ENCODE results near the gene GPX4. TPM values are rescaled to one million over a fixed set of nuclear protein-coding genes. Genes with fewer than 3 reads are reported as not detected.

The GPX4 gene
- total and polyA plus RNA-seq, 2 experiments from 2014 or later: 351 to 573 TPM

DNA sequence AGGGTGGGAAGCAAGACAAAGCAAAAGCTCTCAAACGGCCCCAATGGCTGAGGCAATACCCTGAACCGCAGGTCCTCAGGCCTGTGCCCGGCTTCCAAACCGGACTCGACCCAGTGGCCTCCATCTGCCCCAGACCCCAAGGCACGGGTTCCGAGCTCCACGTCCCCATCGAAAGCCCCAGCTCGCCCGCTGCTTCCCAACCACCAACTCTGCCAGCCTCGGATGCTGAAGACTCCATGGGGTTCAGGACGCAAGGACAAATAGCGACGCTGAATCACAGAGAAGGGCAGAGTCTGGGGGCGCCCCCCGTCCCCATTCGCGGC, 9.2 kb upstream of the GPX4 start (continued):
- no peak for TF ChIP-seq EZH2phosphoT487 (IDR thresholded peaks at IDR 0.05; ENCODE audit: unreplicated experiment)
- TF ChIP-seq NANOG (IDR thresholded peaks at IDR 0.05; ENCODE audit: borderline replicate concordance): no peak
- no peak for TF ChIP-seq POLR2AphosphoS5 (IDR thresholded peaks at IDR 0.05; ENCODE audit: low read depth)
- TF ChIP-seq JUNB (IDR thresholded peaks at IDR 0.05; ENCODE audit: unreplicated experiment): no peak
- TF ChIP-seq CREB1 (CRISPR knock-in tag; IDR thresholded peaks at IDR 0.05; ENCODE audit: low read depth): no peak
- TF ChIP-seq, protein P1, sequence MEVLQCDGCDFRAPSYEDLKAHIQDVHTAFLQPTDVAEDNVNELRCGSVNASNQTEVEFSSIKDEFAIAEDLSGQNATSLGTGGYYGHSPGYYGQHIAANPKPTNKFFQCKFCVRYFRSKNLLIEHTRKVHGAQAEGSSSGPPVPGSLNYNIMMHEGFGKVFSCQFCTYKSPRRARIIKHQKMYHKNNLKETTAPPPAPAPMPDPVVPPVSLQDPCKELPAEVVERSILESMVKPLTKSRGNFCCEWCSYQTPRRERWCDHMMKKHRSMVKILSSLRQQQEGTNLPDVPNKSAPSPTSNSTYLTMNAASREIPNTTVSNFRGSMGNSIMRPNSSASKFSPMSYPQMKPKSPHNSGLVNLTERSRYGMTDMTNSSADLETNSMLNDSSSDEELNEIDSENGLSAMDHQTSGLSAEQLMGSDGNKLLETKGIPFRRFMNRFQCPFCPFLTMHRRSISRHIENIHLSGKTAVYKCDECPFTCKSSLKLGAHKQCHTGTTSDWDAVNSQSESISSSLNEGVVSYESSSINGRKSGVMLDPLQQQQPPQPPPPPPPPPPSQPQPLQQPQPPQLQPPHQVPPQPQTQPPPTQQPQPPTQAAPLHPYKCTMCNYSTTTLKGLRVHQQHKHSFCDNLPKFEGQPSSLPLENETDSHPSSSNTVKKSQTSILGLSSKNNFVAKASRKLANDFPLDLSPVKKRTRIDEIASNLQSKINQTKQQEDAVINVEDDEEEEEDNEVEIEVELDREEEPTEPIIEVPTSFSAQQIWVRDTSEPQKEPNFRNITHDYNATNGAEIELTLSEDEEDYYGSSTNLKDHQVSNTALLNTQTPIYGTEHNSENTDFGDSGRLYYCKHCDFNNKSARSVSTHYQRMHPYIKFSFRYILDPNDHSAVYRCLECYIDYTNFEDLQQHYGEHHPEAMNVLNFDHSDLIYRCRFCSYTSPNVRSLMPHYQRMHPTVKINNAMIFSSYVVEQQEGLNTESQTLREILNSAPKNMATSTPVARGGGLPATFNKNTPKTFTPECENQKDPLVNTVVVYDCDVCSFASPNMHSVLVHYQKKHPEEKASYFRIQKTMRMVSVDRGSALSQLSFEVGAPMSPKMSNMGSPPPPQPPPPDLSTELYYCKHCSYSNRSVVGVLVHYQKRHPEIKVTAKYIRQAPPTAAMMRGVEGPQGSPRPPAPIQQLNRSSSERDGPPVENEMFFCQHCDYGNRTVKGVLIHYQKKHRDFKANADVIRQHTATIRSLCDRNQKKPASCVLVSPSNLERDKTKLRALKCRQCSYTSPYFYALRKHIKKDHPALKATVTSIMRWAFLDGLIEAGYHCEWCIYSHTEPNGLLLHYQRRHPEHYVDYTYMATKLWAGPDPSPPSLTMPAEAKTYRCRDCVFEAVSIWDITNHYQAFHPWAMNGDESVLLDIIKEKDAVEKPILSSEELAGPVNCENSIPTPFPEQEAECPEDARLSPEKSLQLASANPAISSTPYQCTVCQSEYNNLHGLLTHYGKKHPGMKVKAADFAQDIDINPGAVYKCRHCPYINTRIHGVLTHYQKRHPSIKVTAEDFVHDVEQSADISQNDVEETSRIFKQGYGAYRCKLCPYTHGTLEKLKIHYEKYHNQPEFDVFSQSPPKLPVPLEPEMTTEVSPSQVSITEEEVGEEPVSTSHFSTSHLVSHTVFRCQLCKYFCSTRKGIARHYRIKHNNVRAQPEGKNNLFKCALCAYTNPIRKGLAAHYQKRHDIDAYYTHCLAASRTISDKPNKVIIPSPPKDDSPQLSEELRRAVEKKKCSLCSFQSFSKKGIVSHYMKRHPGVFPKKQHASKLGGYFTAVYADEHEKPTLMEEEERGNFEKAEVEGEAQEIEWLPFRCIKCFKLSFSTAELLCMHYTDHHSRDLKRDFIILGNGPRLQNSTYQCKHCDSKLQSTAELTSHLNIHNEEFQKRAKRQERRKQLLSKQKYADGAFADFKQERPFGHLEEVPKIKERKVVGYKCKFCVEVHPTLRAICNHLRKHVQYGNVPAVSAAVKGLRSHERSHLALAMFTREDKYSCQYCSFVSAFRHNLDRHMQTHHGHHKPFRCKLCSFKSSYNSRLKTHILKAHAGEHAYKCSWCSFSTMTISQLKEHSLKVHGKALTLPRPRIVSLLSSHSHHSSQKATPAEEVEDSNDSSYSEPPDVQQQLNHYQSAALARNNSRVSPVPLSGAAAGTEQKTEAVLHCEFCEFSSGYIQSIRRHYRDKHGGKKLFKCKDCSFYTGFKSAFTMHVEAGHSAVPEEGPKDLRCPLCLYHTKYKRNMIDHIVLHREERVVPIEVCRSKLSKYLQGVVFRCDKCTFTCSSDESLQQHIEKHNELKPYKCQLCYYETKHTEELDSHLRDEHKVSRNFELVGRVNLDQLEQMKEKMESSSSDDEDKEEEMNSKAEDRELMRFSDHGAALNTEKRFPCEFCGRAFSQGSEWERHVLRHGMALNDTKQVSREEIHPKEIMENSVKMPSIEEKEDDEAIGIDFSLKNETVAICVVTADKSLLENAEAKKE (CRISPR knock-in tag; IDR thresholded peaks at IDR 0.05): no peak

- H3K4me1 Mint-ChIP-seq: peaks cover 10% of the 10 kb centered on the region
- H3K9me2 ChIP-seq (ENCODE audit: insufficient read depth): no peaks in the 10 kb centered on the region
- H3K4me1 ChIP-seq (ENCODE audit: insufficient read depth): no peaks in the 10 kb centered on the region; the same call in 1 of the 2 replicates
- no peak within 1 kb of the TSS for H3K27ac ChIP-seq (ENCODE audit: low read depth)
- H3F3A ChIP-seq (replicated peaks; ENCODE audit: low read depth): 0 out of 2 replicates have a peak, but pooled peaks cover 5% of the 10 kb centered on the region
- no peak within 1 kb of the TSS for H2AFZ ChIP-seq
- H3K36me3 Mint-ChIP-seq (ENCODE audit: low read depth): peaks cover 20% of the 10 kb centered on the region
- H3K27me3 Mint-ChIP-seq (ENCODE audit: insufficient read depth, low read depth, poor library complexity): peaks cover 17% of the 10 kb centered on the region
- H3K4me2 ChIP-seq: peak within 1 kb of the TSS; percentile 93
- H3K9me3 Mint-ChIP-seq: no peaks in the 10 kb centered on the region
- H3K4me3 ChIP-seq: peak within 1 kb of the TSS; percentile 91
- 0 out of 2 replicates have a peak, but pooled peaks cover 9% of the 10 kb centered on the region for H3K36me3 ChIP-seq (ENCODE audit: insufficient read depth)
- ATAC-seq: peak; percentile 98
- H3K27ac Mint-ChIP-seq: peak within 1 kb of the TSS; percentile 88
- peak; percentile 98 for DNase-seq (ENCODE audit: low spot score)
- H3K79me2 ChIP-seq (replicated peaks; ENCODE audit: insufficient read depth): peaks cover 23% of the 10 kb centered on the region
- H4K20me1 ChIP-seq (replicated peaks; ENCODE audit: insufficient read depth): peaks cover 17% of the 10 kb centered on the region
- no peaks in the 10 kb centered on the region for H3K27me3 ChIP-seq (ENCODE audit: insufficient read depth)
- peak within 1 kb of the TSS; percentile 89 for H3K4me3 Mint-ChIP-seq
- TF ChIP-seq STAT1 (IDR thresholded peaks at IDR 0.05; ENCODE audit: unreplicated experiment) (no peak), POLR2AphosphoS5 (IDR thresholded peaks at IDR 0.05; ENCODE audit: low read depth) (peak; percentile 91), CREB1 (CRISPR knock-in tag; IDR thresholded peaks at IDR 0.05; ENCODE audit: low read depth) (peak; percentile 76), JUNB (IDR thresholded peaks at IDR 0.05; ENCODE audit: unreplicated experiment) (no peak), CTCF (conservative IDR thresholded peaks at IDR 0.05; ENCODE audit: low read depth in 2 of 2) (no peak)
Observed at GRCh38 chr19:1094978-1095701, 8.7 kb upstream of the GPX4 start, which contains the start of gene POLR2E. POLR2E (minus strand) TSS chr19:1095375; CDS start chr19:1095315, 60 bp downstream.
